ENCODE data around the gene ACKR3. TPM values are rescaled to one million over a fixed set of nuclear protein-coding genes. Genes with fewer than 3 reads are reported as not detected.

Gene ACKR3
- total RNA-seq, 1 experiment from 2014 or later = 3.9 TPM

DNA sequence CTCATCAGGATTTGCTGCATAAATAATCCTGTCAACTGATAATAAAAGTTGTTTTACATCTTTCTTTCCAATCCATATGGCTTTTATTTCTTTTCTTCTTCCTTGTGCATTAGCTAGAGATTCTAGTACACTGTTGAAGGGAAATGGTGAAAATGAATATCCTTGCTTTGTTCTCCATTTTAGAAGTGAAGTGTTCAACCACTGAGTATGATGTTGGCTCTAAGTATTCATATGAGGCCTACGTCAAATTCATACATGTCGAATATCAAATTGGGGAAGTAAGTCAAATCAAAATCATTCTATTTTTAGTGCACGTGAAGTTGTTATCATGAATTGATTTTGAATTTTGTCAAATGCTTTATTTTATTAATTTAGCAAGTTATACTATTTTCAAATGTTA, 7.8 kb upstream of the ACKR3 start:
- H3K4me3 Mint-ChIP-seq (ENCODE audit: unreplicated experiment) = no peak overlapping the region
- no peak for DNase-seq
- no peaks in the 10 kb centered on the region for H3K4me1 ChIP-seq
- intact Hi-C loops (cut with micrococcal nuclease; ENCODE audit: unreplicated experiment) = no loop called here
- no peak overlapping the region for H3K4me3 ChIP-seq (ENCODE audit: low read depth, low read length)
- no peaks in the 10 kb centered on the region for H3K27me3 ChIP-seq (replicated peaks; ENCODE audit: control insufficient read depth, insufficient read depth, low read length)
- no peaks in the 10 kb centered on the region for H3K27me3 Mint-ChIP-seq (ENCODE audit: insufficient read depth, unreplicated experiment)
- no TSS peak for BruUV-seq (replicated peaks)
- no peaks in the 10 kb centered on the region for H3K36me3 ChIP-seq (ENCODE audit: control insufficient read depth, insufficient read depth, low read length)
- POLR2A ChIA-PET = no interaction called here
- H3K9me3 ChIP-seq = no peaks in the 10 kb centered on the region
- no peak for TF ChIP-seq CTCF (IDR thresholded peaks at IDR 0.05; ENCODE audit: insufficient read depth in 1 of 2, low read depth in 1 of 2, low read length in 1 of 2, severe bottlenecking in 1 of 2, unreplicated experiment in 1 of 2)
- CTCF ChIA-PET = no interaction called here
- no peak overlapping the region for H3K27ac Mint-ChIP-seq (ENCODE audit: unreplicated experiment)
- H3K9me3 Mint-ChIP-seq (ENCODE audit: unreplicated experiment) = no peaks in the 10 kb centered on the region
- no peaks in the 10 kb centered on the region for H3K4me1 Mint-ChIP-seq (ENCODE audit: low read depth, unreplicated experiment)
- H3K36me3 Mint-ChIP-seq (ENCODE audit: insufficient read depth, unreplicated experiment) = no peaks in the 10 kb centered on the region

GRCh38 chr2:236562434-236562833, 7.2 kb upstream of the ACKR3 start:
- no peaks in the 10 kb centered on the region for H3K4me1 Mint-ChIP-seq (ENCODE audit: low read depth, unreplicated experiment)
- no peaks in the 10 kb centered on the region for H3K9me3 Mint-ChIP-seq (ENCODE audit: unreplicated experiment)
- no TSS peak for BruUV-seq (replicated peaks)
- no peak overlapping the region for H3K27ac Mint-ChIP-seq (ENCODE audit: unreplicated experiment)
- Histone ChIP-seq H3K4me3 (ENCODE audit: low read depth, low read length) (no peak overlapping the region), H3K36me3 (ENCODE audit: control insufficient read depth, insufficient read depth, low read length) (no peaks in the 10 kb centered on the region), H3K27me3 (replicated peaks; ENCODE audit: control insufficient read depth, insufficient read depth, low read length) (no peaks in the 10 kb centered on the region), H3K4me1 (no peaks in the 10 kb centered on the region; the same call in 1 of the 2 replicates), H3K9me3 (no peaks in the 10 kb centered on the region)
- no peaks in the 10 kb centered on the region for H3K36me3 Mint-ChIP-seq (ENCODE audit: insufficient read depth, unreplicated experiment)
- ChIA-PET CTCF (interaction anchor here (0.6 to 0.9 kb wide), 3 partner anchors 46 to 211 kb away, joined by 3 read pairs; no protein-coding TSS in a partner anchor), POLR2A (no interaction called here)
- DNase-seq = peak in 1 of 2 experiments; percentile 31
- intact Hi-C loops (cut with micrococcal nuclease; ENCODE audit: unreplicated experiment) = no loop called here
- no peaks in the 10 kb centered on the region for H3K27me3 Mint-ChIP-seq (ENCODE audit: insufficient read depth, unreplicated experiment)
- no peak overlapping the region for H3K4me3 Mint-ChIP-seq (ENCODE audit: unreplicated experiment)
- TF ChIP-seq CTCF (IDR thresholded peaks at IDR 0.05; ENCODE audit: insufficient read depth in 1 of 2, low read depth in 1 of 2, low read length in 1 of 2, severe bottlenecking in 1 of 2, unreplicated experiment in 1 of 2) = peak; percentile 27 to 38

DNA sequence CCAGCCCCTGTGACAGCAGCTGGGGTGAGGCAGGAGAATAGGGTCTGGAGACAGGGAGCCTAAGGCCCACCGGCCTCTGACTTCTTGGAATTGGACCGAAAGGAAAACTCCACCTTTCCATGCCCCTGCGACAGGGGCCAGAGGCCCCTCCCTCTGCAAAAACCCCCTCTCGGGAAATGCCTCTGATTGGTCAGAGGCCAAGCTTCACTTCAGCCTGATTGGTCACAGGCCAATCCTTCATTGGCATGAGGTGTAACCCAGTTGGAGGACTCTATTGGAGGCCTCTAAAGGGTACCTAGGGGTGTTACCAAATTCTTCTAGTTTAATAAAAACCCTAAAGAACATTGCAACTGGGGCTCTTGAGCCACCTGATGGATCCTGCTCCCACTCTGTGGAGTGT, 5.7 kb upstream of the ACKR3 start:
- Mint-ChIP-seq H3K4me1 (ENCODE audit: low read depth, unreplicated experiment) (no peaks in the 10 kb centered on the region), H3K4me3 (ENCODE audit: unreplicated experiment) (no peak overlapping the region), H3K36me3 (ENCODE audit: insufficient read depth, unreplicated experiment) (no peaks in the 10 kb centered on the region), H3K27me3 (ENCODE audit: insufficient read depth, unreplicated experiment) (no peaks in the 10 kb centered on the region), H3K27ac (ENCODE audit: unreplicated experiment) (no peak overlapping the region), H3K9me3 (ENCODE audit: unreplicated experiment) (no peaks in the 10 kb centered on the region)
- H3K4me1 ChIP-seq = peaks cover 7% of the 10 kb centered on the region; the same call in 1 of the 2 replicates
- CTCF ChIA-PET = no interaction called here
- intact Hi-C loops (cut with micrococcal nuclease; ENCODE audit: unreplicated experiment) = no loop called here
- TF ChIP-seq CTCF (IDR thresholded peaks at IDR 0.05; ENCODE audit: insufficient read depth in 1 of 2, low read depth in 1 of 2, low read length in 1 of 2, severe bottlenecking in 1 of 2, unreplicated experiment in 1 of 2) = no peak
- H3K4me3 ChIP-seq (ENCODE audit: low read depth, low read length) = no peak overlapping the region
- no TSS peak for BruUV-seq (replicated peaks)
- H3K27me3 ChIP-seq (replicated peaks; ENCODE audit: control insufficient read depth, insufficient read depth, low read length) = no peaks in the 10 kb centered on the region
- no peaks in the 10 kb centered on the region for H3K36me3 ChIP-seq (ENCODE audit: control insufficient read depth, insufficient read depth, low read length)
- POLR2A ChIA-PET = no interaction called here
- DNase-seq = no peak
- no peaks in the 10 kb centered on the region for H3K9me3 ChIP-seq

All from Caco-2 (cell line).